ENCODE measurements around the gene DNAJC7.

DNA sequence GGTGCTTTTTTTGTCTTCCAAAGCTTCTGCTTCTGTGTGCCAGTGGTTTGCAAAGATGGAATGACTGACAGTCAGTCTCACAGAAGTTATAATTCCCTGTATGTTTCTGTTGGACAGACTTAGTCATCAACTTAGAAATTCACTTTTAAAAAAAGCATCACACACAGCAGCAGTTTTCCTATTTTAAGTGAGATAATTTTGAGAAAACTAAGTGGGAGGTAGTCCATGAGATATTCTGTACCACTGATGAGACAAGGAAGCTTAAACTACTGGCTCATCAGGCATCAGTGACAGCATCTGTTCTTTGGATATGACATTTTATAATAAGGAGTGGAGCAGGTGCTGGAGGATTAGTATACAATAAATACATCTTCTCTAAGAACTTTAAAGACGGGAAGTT is 30.6 kb downstream of the DNAJC7 start:
- TF ChIP-seq, protein P1, sequence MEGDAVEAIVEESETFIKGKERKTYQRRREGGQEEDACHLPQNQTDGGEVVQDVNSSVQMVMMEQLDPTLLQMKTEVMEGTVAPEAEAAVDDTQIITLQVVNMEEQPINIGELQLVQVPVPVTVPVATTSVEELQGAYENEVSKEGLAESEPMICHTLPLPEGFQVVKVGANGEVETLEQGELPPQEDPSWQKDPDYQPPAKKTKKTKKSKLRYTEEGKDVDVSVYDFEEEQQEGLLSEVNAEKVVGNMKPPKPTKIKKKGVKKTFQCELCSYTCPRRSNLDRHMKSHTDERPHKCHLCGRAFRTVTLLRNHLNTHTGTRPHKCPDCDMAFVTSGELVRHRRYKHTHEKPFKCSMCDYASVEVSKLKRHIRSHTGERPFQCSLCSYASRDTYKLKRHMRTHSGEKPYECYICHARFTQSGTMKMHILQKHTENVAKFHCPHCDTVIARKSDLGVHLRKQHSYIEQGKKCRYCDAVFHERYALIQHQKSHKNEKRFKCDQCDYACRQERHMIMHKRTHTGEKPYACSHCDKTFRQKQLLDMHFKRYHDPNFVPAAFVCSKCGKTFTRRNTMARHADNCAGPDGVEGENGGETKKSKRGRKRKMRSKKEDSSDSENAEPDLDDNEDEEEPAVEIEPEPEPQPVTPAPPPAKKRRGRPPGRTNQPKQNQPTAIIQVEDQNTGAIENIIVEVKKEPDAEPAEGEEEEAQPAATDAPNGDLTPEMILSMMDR (IDR thresholded peaks at IDR 0.05; ENCODE audit: poor library complexity) = no peak
- no peak for TF ChIP-seq EZH2phosphoT487 (IDR thresholded peaks at IDR 0.05; ENCODE audit: low read depth, severe bottlenecking, unreplicated experiment)

Measured in hepatocyte (in vitro differentiated cells).